AML-193 (cell line): ENCODE results near the gene LEP.

Experiments used
- DNase-seq, 2 experiments: peaks; one replicate each; lab custom pipeline; 2025; lab: John Stamatoyannopoulos, UW

Gene LEP

GRCh38 chr7:128240696-128241386, at the start of gene LEP:
Gene LEP, plus strand, starts transcription at chr7:128241278. Its CDS starts 10,741 bp downstream, at chr7:128252019.
- no peak for DNase-seq

GRCh38 chr7:128192497-128193142, 48.5 kb upstream of the LEP start:
- no peak for DNase-seq

GRCh38 chr7:128194533-128195282, 46.4 kb upstream of the LEP start:
- no peak for DNase-seq

GRCh38 chr7:128197589-128197988, 43.5 kb upstream of the LEP start:
- no peak for DNase-seq

- no peak for DNase-seq
These were observed 43.0 kb upstream of the LEP start for GRCh38 chr7:128197989-128198580.

GRCh38 chr7:128200376-128200775, 40.7 kb upstream of the LEP start:
- DNase-seq: no peak

GRCh38 chr7:128201067-128201689, 39.9 kb upstream of the LEP start:
- DNase-seq: no peak

GRCh38 chr7:128201690-128202085, 39.4 kb upstream of the LEP start:
- DNase-seq: no peak

- DNase-seq: no peak
These were observed 38.7 kb upstream of the LEP start for GRCh38 chr7:128202287-128202957.

- DNase-seq: no peak
These were observed 38.0 kb upstream of the LEP start for GRCh38 chr7:128203047-128203491.

GRCh38 chr7:128203710-128204214, 37.3 kb upstream of the LEP start:
- DNase-seq: no peak

- DNase-seq: no peak
These were observed 36.6 kb upstream of the LEP start for GRCh38 chr7:128204455-128204854.

- no peak for DNase-seq
These were observed 36.0 kb upstream of the LEP start for GRCh38 chr7:128205068-128205467.

GRCh38 chr7:128206017-128206746, 34.9 kb upstream of the LEP start:
- DNase-seq: no peak

- no peak for DNase-seq
These were observed 34.2 kb upstream of the LEP start for GRCh38 chr7:128206747-128207500.

GRCh38 chr7:128207609-128208008, 33.5 kb upstream of the LEP start:
- DNase-seq: no peak

GRCh38 chr7:128209229-128210035, 31.6 kb upstream of the LEP start:
- DNase-seq: peak; percentile 60 to 63

GRCh38 chr7:128210036-128210347, 31.1 kb upstream of the LEP start:
- DNase-seq: no peak
